ENCODE data around the gene HUS1.
"Not testable (repeated sequence)": the region's sequence is repeated elsewhere in the genome, so short reads cannot be mapped to it uniquely, and the experiment has no call there.

The HUS1 gene

GRCh38 chr7:47992446-47992845 is 13.0 kb upstream of the HUS1 start:
- TF ChIP-seq, protein P1, sequence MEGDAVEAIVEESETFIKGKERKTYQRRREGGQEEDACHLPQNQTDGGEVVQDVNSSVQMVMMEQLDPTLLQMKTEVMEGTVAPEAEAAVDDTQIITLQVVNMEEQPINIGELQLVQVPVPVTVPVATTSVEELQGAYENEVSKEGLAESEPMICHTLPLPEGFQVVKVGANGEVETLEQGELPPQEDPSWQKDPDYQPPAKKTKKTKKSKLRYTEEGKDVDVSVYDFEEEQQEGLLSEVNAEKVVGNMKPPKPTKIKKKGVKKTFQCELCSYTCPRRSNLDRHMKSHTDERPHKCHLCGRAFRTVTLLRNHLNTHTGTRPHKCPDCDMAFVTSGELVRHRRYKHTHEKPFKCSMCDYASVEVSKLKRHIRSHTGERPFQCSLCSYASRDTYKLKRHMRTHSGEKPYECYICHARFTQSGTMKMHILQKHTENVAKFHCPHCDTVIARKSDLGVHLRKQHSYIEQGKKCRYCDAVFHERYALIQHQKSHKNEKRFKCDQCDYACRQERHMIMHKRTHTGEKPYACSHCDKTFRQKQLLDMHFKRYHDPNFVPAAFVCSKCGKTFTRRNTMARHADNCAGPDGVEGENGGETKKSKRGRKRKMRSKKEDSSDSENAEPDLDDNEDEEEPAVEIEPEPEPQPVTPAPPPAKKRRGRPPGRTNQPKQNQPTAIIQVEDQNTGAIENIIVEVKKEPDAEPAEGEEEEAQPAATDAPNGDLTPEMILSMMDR (IDR thresholded peaks at IDR 0.05; ENCODE audit: low read depth, low read length): no peak
- no peak overlapping the region for H3K4me3 ChIP-seq (replicated peaks in 1 of 2; ENCODE audit: low read depth in 2 of 2, low read length in 2 of 2)
- no peak for DNase-seq (ENCODE audit: low read depth in 2 of 2)

- peak overlapping the region; percentile 46 to 51 for H3K4me3 ChIP-seq (replicated peaks in 1 of 2; ENCODE audit: low read depth in 2 of 2, low read length in 2 of 2)
- DNase-seq (ENCODE audit: low read depth in 2 of 2): peak; percentile 85 to 86
- TF ChIP-seq, protein P1 (IDR thresholded peaks at IDR 0.05; ENCODE audit: low read depth, low read length): peak; percentile 82
Observed at GRCh38 chr7:47991741-47992311, 12.4 kb upstream of the HUS1 start.

DNA sequence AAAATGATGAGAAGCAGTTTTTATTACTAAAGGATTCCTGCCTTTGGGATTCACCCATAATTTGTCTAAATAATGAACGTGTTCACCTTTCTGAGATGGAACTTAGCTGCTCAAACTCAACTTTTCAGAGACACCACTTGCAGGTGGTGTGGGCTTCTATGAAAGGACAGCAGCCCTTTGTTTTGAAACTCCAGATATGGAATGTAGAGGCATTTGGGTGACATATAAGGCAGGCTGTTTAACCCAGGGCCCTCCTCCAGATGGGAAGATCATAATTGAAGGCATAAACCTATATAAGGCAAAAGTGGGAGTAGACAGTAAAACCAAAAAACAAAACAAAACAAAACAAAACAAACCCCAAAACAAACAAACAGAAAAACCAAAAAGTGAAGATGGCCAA is 11.9 kb upstream of the HUS1 start:
- TF ChIP-seq, protein P1 (IDR thresholded peaks at IDR 0.05; ENCODE audit: low read depth, low read length): no peak
- no peak overlapping the region for H3K4me3 ChIP-seq (replicated peaks in 1 of 2; ENCODE audit: low read depth in 2 of 2, low read length in 2 of 2)
- DNase-seq (ENCODE audit: low read depth in 2 of 2): no peak

GRCh38 chr7:47990592-47990991 is 11.2 kb upstream of the HUS1 start:
- TF ChIP-seq, protein P1 (IDR thresholded peaks at IDR 0.05; ENCODE audit: low read depth, low read length): no peak

DNA sequence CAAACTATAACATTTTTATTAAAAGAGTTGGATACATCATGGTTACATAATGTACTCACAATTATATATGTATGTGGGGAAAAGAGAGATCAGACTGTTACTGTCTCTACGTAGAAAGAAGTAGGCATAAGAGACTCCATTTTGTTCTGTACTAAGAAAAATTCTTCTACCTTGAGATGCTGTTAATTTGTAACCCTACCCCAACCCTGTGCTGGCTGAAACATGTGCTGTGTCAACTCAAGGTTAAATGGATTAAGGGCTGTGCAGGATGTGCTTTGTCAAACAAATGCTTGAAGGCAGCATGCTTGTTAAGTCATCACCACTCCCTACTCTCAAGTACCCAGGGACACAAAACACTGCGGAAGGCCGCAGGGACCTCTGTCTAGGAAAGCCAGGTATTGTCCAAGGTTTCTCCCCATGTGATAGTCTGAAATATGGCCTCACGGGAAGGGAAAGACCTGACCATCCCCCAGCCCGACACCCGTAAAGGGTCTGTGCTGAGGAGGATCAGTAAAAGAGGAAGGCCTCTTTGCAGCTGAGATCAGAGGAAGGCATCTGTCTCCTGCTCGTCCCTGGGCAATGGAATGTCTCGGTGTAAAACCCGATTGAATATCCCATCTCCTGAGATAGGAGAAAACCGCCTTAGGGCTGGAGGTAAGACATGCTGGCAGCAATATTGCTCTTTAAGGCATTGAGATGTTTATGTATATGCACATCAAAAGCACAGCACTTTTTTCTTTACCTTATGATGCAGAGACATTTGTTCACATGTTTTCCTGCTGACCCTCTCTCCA is 10.4 kb upstream of the HUS1 start:
- H3K4me3 ChIP-seq (replicated peaks in 1 of 2; ENCODE audit: low read depth in 2 of 2, low read length in 2 of 2); DNase-seq (ENCODE audit: low read depth in 2 of 2): not testable (repeated sequence)

More at GRCh38 chr7:47990592-47990991, 11.2 kb upstream of the HUS1 start:
- no peak for DNase-seq (ENCODE audit: low read depth in 2 of 2)
- no peak overlapping the region for H3K4me3 ChIP-seq (replicated peaks in 1 of 2; ENCODE audit: low read depth in 2 of 2, low read length in 2 of 2)

- H3K4me3 ChIP-seq (replicated peaks in 1 of 2; ENCODE audit: low read depth in 2 of 2, low read length in 2 of 2): no peak overlapping the region
- TF ChIP-seq, protein P1 (IDR thresholded peaks at IDR 0.05; ENCODE audit: low read depth, low read length): peak; percentile 59
- DNase-seq (ENCODE audit: low read depth in 2 of 2): peak in 1 of 2 donors; percentile 22
Observed at GRCh38 chr7:47988496-47989386, 9.3 kb upstream of the HUS1 start.

- TF ChIP-seq, protein P1 (IDR thresholded peaks at IDR 0.05; ENCODE audit: low read depth, low read length): no peak
- H3K4me3 ChIP-seq (replicated peaks in 1 of 2; ENCODE audit: low read depth in 2 of 2, low read length in 2 of 2): no peak overlapping the region
- DNase-seq (ENCODE audit: low read depth in 2 of 2): no peak
Observed at GRCh38 chr7:47982610-47983009, 3.2 kb upstream of the HUS1 start.

- H3K4me3 ChIP-seq (replicated peaks in 1 of 2; ENCODE audit: low read depth in 2 of 2, low read length in 2 of 2); DNase-seq (ENCODE audit: low read depth in 2 of 2): not testable (repeated sequence)
Observed at GRCh38 chr7:47980648-47981047, 1.2 kb upstream of the HUS1 start.
